Liver (tissue), 9 donors: Measurements from ENCODE around the gene NFYC. TPM values are rescaled to one million over a fixed set of nuclear protein-coding genes. Genes with fewer than 3 reads are reported as not detected.

Source experiments
- DNase-seq: peaks from one replicate; pipeline ENCODE4 v3.0.0-alpha.2; 2017; ENCODE audit warnings: low spot score
- H3K27ac ChIP-seq, 2 donors: one replicate each; pipeline ENCODE4 v1.7.0; 2013; ENCODE audit warnings: inconsistent platforms in 2 of 2, low read length in 2 of 2, control low read depth in 1 of 2, low read depth in 1 of 2, mild to moderate bottlenecking in 1 of 2
- H3K27me3 ChIP-seq, 4 donors: one replicate each; pipeline versions ENCODE4 v1.6.1 to v1.7.0; 2013; ENCODE audit warnings: low read length in 3 of 4, inconsistent platforms in 1 of 4, mild to moderate bottlenecking in 1 of 4, moderate library complexity in 1 of 4; ENCODE audit not compliant: control insufficient read depth in 4 of 4, insufficient read depth in 4 of 4
- H3K36me3 ChIP-seq, 4 donors: one replicate each; pipeline versions ENCODE4 v1.6.1 to v1.7.0; 2013; ENCODE audit warnings: low read length in 3 of 4, mild to moderate bottlenecking in 3 of 4, low read depth in 1 of 4, moderate library complexity in 1 of 4; ENCODE audit not compliant: control insufficient read depth in 4 of 4, insufficient read depth in 3 of 4
- H3K4me1 ChIP-seq, 4 donors: one replicate each; pipeline versions ENCODE4 v1.6.1 to v1.7.0; 2013; ENCODE audit warnings: low read length in 3 of 4, mild to moderate bottlenecking in 3 of 4, moderate library complexity in 1 of 4; ENCODE audit not compliant: control insufficient read depth in 4 of 4, insufficient read depth in 4 of 4
- H3K4me3 ChIP-seq, 3 donors: one replicate each; pipeline versions ENCODE4 v1.6.1 to v1.7.0; 2013; ENCODE audit warnings: low read length in 3 of 3, control low read depth in 1 of 3, low read depth in 1 of 3, mild to moderate bottlenecking in 1 of 3
- H3K9ac ChIP-seq, 2 donors: one replicate each; pipeline ENCODE4 v1.7.0; 2013; ENCODE audit warnings: low read length in 2 of 2, mild to moderate bottlenecking in 2 of 2, moderate library complexity in 2 of 2, control low read depth in 1 of 2, low read depth in 1 of 2
- H3K9me3 ChIP-seq, 4 donors: one replicate each; pipeline versions ENCODE4 v1.6.1 to v1.7.0; 2013; ENCODE audit warnings: low read length in 3 of 4; ENCODE audit not compliant: control insufficient read depth in 4 of 4
- EGR1 ChIP-seq, 2 donors: IDR thresholded peaks; 2 replicates each; pipeline ENCODE4 v1.6.1; 2016 to 2018; ENCODE audit warnings: antibody characterized with exemption in 2 of 2, low read depth in 2 of 2
- FOXA1 ChIP-seq: IDR thresholded peaks from 2 replicates; pipeline ENCODE4 v1.6.1; 2016; ENCODE audit warnings: antibody characterized with exemption
- FOXA2 ChIP-seq: IDR thresholded peaks from 2 replicates; pipeline ENCODE4 v1.6.1; 2016; ENCODE audit warnings: antibody characterized with exemption
- GABPA ChIP-seq, 2 donors: IDR thresholded peaks in 1 of 2; conservative IDR thresholded peaks in 1 of 2; 2 replicates each; pipeline ENCODE4 v1.6.1; 2016; ENCODE audit warnings: antibody characterized with exemption in 2 of 2, mild to moderate bottlenecking in 1 of 2, moderate library complexity in 1 of 2
- HNF4A ChIP-seq, 2 donors: conservative IDR thresholded peaks; 2 replicates each; pipeline ENCODE4 v1.6.1; 2016; ENCODE audit warnings: antibody characterized with exemption in 2 of 2, mild to moderate bottlenecking in 2 of 2
- HNF4G ChIP-seq: IDR thresholded peaks from 2 replicates; pipeline ENCODE4 v1.6.1; 2016; ENCODE audit warnings: antibody characterized with exemption
- JUND ChIP-seq, 2 donors: IDR thresholded peaks; 2 replicates each; pipeline ENCODE4 v1.6.1; 2016; ENCODE audit warnings: antibody characterized with exemption in 2 of 2
- NR2F2 ChIP-seq: IDR thresholded peaks from 2 replicates; pipeline ENCODE4 v1.6.1; 2016; ENCODE audit warnings: antibody characterized with exemption
- RAD21 ChIP-seq, 2 donors: IDR thresholded peaks; 2 replicates each; pipeline ENCODE4 v1.6.1; 2016; ENCODE audit warnings: antibody characterized with exemption in 2 of 2, mild to moderate bottlenecking in 2 of 2
- RXRA ChIP-seq, 2 donors: IDR thresholded peaks; 2 replicates each; pipeline ENCODE4 v1.6.1; 2017 to 2018; ENCODE audit warnings: antibody characterized with exemption in 2 of 2, mild to moderate bottlenecking in 1 of 2
- SP1 ChIP-seq: IDR thresholded peaks from 2 replicates; pipeline ENCODE4 v1.6.1; 2018; ENCODE audit warnings: antibody characterized with exemption, mild to moderate bottlenecking
- TAF1 ChIP-seq: conservative IDR thresholded peaks from 2 replicates; pipeline ENCODE4 v1.6.1; 2016; ENCODE audit warnings: antibody characterized with exemption, mild to moderate bottlenecking
- YY1 ChIP-seq: IDR thresholded peaks from 2 replicates; pipeline ENCODE4 v1.6.1; 2016; ENCODE audit warnings: antibody characterized with exemption, mild to moderate bottlenecking
- WGBS: extraction: QIAGEN DNeasy Blood & Tissue Kit; methylation state at CpG from one replicate; pipeline ENCODE4 v1.1.7; 2013; 5-methylcytosine and 5-hydroxymethylcytosine counted together
- polyA plus RNA-seq, 2 donors: library from polyadenylated mRNA; stranded (reverse) in 1 of 2; unstranded in 1 of 2; fragments of 200-250 nt in 1 of 2; fragments of >200 nt in 1 of 2; fragmentation: Nextera tagmentation in 1 of 2; extraction: Ambion mirVana in 1 of 2; gene quantifications; one replicate each; pipeline versions ENCODE4 v1.2.1 to v1.2.3, GENCODE V29; 2013 to 2015
- total RNA-seq, 2 donors: library from RNA; depleted of rRNA; stranded (reverse); fragments of >200 nt; gene quantifications; one replicate each; pipeline ENCODE4 v1.2.3, GENCODE V29; 2014
- TF ChIP-seq, protein P1 (sequence below): IDR thresholded peaks from 2 replicates; pipeline ENCODE4 v1.6.1; 2016; ENCODE audit warnings: antibody characterized with exemption
- TF ChIP-seq, protein P2 (sequence below): IDR thresholded peaks from 2 replicates; pipeline ENCODE4 v1.6.1; 2016; ENCODE audit warnings: antibody characterized with exemption
- TF ChIP-seq, protein P3 (sequence below): IDR thresholded peaks from 2 replicates; pipeline ENCODE4 v1.6.1; 2016; ENCODE audit warnings: antibody characterized with exemption, mild to moderate bottlenecking
- TF ChIP-seq, protein P4 (sequence below): IDR thresholded peaks from 2 replicates; pipeline ENCODE4 v1.6.1; 2016; ENCODE audit warnings: antibody characterized with exemption
- TF ChIP-seq, protein P5 (sequence below): fragments of 150-350 bp; IDR thresholded peaks from 2 replicates; pipeline ENCODE4 v1.5.1; 2017; ENCODE audit warnings: improper control_type of control experiment, low read depth, low read length; ENCODE audit not compliant: missing input control
- donor health status: healthy.
- donor health status: healthy.
- donor health status: healthy.
- donor health status: healthy.
- donor health status: healthy.

The NFYC gene
- total and polyA plus RNA-seq, 4 donors, result 18.3 to 28.1 (median 26.8) TPM

DNA sequence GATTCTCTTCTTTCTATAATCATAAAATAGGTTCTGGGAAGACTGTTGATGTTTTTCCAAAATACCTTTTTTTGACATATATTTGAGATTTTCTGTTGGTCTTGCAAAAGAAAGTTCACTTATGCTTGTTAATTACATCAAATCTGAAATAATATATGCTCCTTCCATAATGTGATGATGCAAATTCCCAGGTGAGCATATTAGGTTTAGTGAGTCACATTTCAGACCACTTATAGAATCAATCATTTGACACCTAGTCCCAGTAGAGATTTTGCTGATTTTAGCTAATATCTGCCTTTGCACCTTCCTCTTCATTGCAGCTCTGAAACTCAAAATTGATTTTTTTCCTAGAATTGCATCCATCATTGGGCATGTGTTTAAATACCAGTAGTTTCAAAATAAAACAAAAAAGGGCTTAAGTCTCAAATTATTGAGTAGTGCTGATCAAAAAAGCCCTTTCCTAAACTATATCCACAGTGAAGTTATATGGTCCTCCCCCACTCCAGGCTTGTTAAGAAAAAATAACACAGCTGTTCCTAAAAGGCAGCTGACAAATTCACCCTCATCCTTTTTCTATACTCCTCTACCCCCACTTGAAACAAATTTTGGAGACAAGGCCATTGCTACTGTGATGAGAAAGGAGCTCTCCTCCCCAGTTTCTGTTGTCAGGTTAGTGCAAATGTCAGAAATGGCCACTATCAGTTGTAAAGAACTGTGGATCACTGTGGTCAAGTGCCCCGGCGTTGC, 55.0 kb downstream of the NFYC start:
- 93% methylated on average over 2 of the region's 2 CpGs for WGBS
- H3K4me1 ChIP-seq, result peaks cover 5 to 67% (median 45%) of the 10 kb centered on the region in 4 donors
- no peak overlapping the region for H3K27ac ChIP-seq
- no peak overlapping the region for H3K4me3 ChIP-seq
- H3K9me3 ChIP-seq, result no peaks in the 10 kb centered on the region
- DNase-seq, result no peak
- no peak overlapping the region for H3K9ac ChIP-seq
- peaks cover 0 to 19% (median 11%) of the 10 kb centered on the region in 4 donors for H3K36me3 ChIP-seq
- no peaks in the 10 kb centered on the region for H3K27me3 ChIP-seq
- TF ChIP-seq RXRA (IDR thresholded peaks at IDR 0.05) (no peak), YY1 (no peak)

DNA sequence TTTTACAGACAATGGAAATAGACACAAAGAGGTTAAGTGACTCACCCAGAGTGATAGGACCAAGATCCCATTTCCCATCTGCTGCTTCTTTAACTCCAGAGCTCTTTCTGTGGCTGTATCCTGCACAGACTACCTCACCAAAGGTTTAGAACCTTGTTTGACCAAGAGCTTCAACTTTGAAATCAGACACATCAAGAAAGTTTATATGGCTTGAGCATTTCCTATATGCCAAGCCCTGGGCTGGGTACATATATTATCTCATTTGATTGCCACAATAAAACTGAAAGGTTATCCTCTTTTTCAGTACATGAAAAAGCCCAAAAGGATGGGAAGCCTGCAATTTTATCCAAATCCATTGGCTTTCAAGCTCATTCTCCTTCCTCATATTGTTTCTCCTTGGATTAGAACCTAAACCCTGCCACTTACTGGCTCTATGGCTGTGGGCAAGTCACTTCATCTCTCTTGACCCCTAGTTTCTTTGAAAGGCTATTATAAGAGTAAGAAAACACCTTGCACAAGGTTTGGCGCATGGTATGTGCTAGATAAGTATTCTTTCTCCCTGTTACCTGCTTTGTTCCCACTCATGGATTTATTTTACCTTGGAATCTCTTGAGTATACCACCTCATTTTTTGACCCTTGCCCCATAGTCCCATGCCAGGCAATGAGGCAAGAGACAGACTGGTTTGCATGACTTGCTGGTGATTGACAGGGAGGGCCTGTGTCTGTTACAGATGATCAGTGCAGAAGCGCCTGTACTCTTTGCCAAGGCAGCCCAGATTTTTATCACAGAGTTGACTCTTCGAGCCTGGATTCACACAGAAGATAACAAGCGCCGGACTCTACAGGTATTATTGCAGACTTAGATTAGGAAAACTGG, 57.6 kb downstream of the NFYC start:
- DNase-seq, result no peak
- Histone ChIP-seq H3K4me1 (peaks cover 0 to 43% (median 29%) of the 10 kb centered on the region in 4 donors), H3K4me3 (no peak overlapping the region), H3K27me3 (no peaks in the 10 kb centered on the region), H3K36me3 (peaks cover 3 to 31% (median 17%) of the 10 kb centered on the region in 4 donors), H3K27ac (peak overlapping the region; percentile 38 to 64), H3K9ac (no peak overlapping the region), H3K9me3 (no peaks in the 10 kb centered on the region)
- WGBS, result 38% methylated on average over 5 of the region's 5 CpGs
- TF ChIP-seq, protein P1, sequence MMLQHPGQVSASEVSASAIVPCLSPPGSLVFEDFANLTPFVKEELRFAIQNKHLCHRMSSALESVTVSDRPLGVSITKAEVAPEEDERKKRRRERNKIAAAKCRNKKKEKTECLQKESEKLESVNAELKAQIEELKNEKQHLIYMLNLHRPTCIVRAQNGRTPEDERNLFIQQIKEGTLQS, result peak; percentile 87
- peak; percentile 18 for TF ChIP-seq FOXA2
- TF ChIP-seq RAD21 (IDR thresholded peaks at IDR 0.05), result peak; percentile 26 to 55
- TF ChIP-seq TAF1, result peak; percentile 25
- peak; percentile 89 to 92 for TF ChIP-seq HNF4A (conservative IDR thresholded peaks at IDR 0.05)
- peak; percentile 79 to 85 for TF ChIP-seq RXRA (IDR thresholded peaks at IDR 0.05)
- peak; percentile 59 for TF ChIP-seq YY1
- TF ChIP-seq, protein P2, sequence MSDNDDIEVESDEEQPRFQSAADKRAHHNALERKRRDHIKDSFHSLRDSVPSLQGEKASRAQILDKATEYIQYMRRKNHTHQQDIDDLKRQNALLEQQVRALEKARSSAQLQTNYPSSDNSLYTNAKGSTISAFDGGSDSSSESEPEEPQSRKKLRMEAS, result peak; percentile 35
- TF ChIP-seq, protein P3, sequence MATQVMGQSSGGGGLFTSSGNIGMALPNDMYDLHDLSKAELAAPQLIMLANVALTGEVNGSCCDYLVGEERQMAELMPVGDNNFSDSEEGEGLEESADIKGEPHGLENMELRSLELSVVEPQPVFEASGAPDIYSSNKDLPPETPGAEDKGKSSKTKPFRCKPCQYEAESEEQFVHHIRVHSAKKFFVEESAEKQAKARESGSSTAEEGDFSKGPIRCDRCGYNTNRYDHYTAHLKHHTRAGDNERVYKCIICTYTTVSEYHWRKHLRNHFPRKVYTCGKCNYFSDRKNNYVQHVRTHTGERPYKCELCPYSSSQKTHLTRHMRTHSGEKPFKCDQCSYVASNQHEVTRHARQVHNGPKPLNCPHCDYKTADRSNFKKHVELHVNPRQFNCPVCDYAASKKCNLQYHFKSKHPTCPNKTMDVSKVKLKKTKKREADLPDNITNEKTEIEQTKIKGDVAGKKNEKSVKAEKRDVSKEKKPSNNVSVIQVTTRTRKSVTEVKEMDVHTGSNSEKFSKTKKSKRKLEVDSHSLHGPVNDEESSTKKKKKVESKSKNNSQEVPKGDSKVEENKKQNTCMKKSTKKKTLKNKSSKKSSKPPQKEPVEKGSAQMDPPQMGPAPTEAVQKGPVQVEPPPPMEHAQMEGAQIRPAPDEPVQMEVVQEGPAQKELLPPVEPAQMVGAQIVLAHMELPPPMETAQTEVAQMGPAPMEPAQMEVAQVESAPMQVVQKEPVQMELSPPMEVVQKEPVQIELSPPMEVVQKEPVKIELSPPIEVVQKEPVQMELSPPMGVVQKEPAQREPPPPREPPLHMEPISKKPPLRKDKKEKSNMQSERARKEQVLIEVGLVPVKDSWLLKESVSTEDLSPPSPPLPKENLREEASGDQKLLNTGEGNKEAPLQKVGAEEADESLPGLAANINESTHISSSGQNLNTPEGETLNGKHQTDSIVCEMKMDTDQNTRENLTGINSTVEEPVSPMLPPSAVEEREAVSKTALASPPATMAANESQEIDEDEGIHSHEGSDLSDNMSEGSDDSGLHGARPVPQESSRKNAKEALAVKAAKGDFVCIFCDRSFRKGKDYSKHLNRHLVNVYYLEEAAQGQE, result no peak
- TF ChIP-seq JUND (IDR thresholded peaks at IDR 0.05), result peak; percentile 70 to 89
- peak in 1 of 2 donors; percentile 34 for TF ChIP-seq EGR1 (IDR thresholded peaks at IDR 0.05; ENCODE audit: low read depth in 2 of 2)
- TF ChIP-seq, protein P4, sequence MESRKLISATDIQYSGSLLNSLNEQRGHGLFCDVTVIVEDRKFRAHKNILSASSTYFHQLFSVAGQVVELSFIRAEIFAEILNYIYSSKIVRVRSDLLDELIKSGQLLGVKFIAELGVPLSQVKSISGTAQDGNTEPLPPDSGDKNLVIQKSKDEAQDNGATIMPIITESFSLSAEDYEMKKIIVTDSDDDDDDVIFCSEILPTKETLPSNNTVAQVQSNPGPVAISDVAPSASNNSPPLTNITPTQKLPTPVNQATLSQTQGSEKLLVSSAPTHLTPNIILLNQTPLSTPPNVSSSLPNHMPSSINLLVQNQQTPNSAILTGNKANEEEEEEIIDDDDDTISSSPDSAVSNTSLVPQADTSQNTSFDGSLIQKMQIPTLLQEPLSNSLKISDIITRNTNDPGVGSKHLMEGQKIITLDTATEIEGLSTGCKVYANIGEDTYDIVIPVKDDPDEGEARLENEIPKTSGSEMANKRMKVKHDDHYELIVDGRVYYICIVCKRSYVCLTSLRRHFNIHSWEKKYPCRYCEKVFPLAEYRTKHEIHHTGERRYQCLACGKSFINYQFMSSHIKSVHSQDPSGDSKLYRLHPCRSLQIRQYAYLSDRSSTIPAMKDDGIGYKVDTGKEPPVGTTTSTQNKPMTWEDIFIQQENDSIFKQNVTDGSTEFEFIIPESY, result peak; percentile 67
- no peak for TF ChIP-seq FOXA1
- TF ChIP-seq, protein P5, sequence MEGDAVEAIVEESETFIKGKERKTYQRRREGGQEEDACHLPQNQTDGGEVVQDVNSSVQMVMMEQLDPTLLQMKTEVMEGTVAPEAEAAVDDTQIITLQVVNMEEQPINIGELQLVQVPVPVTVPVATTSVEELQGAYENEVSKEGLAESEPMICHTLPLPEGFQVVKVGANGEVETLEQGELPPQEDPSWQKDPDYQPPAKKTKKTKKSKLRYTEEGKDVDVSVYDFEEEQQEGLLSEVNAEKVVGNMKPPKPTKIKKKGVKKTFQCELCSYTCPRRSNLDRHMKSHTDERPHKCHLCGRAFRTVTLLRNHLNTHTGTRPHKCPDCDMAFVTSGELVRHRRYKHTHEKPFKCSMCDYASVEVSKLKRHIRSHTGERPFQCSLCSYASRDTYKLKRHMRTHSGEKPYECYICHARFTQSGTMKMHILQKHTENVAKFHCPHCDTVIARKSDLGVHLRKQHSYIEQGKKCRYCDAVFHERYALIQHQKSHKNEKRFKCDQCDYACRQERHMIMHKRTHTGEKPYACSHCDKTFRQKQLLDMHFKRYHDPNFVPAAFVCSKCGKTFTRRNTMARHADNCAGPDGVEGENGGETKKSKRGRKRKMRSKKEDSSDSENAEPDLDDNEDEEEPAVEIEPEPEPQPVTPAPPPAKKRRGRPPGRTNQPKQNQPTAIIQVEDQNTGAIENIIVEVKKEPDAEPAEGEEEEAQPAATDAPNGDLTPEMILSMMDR, result no peak
- peak; percentile 78 for TF ChIP-seq HNF4G
- peak; percentile 77 for TF ChIP-seq SP1
- TF ChIP-seq NR2F2, result peak; percentile 35
- TF ChIP-seq GABPA (IDR thresholded peaks at IDR 0.05 in 1 of 2, conservative IDR thresholded peaks at IDR 0.05 in 1 of 2), result peak in 1 of 2 donors; percentile 34
